ENCODE data around the gene ITGA8.
"Not testable (repeated sequence)": the region's sequence is repeated elsewhere in the genome, so short reads cannot be mapped to it uniquely, and the experiment has no call there.

Gene ITGA8

DNA sequence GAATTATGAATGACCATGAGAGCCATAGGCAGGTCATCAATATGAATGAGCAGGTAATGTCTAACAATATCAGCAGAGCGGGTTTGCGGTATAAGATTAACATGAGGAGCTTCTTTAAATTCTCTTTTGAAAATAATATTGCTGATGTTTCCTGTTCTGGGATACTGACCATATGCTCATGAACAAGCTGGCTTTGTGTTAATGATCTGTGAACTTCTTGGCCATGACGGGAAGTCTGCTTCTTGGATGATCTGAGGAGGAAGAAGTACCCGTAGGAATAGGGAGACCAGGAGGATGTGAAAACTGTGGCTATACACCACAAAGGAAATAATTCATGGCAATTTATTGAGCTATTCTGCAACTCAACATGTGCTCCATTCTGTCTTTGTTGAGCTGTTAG, 38.6 kb downstream of the ITGA8 start:
- no peak for DNase-seq (ENCODE audit: low spot score)

DNA sequence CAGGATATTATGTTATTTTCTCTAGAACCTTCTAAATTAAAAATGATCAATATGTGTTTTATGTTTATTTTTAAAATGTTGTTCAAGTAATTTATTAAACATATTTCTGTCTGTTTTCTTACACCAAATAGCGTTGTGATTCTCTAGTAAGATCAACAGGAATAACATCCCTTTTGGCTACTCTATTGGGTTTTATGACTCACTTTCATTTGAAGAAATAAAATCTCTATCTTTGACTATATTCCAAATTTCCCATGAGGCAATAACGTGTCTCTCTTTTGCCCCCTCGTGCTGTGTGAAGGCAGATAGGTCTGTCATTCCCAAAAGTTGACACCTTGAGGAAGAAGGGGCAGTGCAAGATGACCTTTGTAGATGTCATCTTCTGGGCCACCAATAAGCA, 40.9 kb downstream of the ITGA8 start:
- DNase-seq (ENCODE audit: low spot score): no peak

DNA sequence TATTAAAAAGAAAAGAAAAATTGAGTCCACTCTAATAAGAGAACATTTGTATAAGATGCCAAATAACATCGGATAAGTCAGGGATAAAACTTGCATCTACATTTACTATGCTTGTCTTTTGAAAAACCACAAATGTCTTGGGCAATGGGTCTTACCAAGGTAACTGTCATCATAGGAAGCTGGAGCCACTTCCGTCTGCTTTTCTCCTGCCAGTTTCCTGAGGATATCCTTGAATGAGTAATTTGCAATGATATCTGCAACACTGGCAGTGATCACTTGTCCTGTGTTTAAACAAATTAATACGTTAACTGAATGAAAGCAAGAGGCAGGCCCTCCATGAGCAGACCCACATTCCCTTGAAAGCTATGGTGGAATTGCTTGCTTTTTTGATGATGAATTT, 47.3 kb downstream of the ITGA8 start:
- DNase-seq (ENCODE audit: low spot score): no peak

DNA sequence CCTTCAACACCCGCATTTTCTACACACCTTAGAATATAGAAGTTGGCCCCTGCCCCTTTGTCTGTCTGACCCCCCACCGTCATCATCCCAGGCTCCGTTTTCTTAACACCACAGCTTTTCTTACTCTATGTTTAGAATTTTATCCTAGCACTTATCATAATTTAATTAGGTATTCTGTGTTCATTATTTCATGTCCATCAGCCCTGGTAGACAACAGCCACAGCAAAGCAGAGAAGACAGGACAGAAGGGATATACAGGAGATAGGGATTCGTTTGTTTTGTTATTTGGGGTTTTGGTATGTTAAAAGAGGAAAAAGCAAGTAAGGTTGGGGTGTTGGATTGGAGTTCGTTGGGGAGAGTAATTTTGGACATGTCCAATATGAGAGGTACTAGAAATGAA, 48.8 kb downstream of the ITGA8 start:
- DNase-seq (ENCODE audit: low spot score): no peak

DNA sequence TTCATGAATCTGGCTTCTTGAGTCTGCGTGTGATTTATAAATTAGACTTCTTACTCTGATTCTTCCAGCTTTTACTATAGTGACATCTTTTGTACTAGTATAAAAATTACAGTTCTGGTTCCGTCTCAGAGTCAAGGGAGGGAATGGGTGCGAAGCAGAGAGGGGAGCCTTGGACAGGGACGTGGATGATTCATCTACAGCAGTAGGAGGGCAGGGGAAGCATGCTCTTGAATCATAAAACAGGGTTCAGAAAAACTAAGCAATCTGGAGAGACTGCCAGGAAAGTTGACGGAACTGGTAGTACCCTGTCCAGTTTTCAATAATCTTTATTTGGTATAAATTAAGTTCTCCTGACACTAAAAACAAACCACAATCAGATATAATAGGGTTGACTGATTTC, 58.1 kb downstream of the ITGA8 start:
- no peak for DNase-seq (ENCODE audit: low spot score)

DNA sequence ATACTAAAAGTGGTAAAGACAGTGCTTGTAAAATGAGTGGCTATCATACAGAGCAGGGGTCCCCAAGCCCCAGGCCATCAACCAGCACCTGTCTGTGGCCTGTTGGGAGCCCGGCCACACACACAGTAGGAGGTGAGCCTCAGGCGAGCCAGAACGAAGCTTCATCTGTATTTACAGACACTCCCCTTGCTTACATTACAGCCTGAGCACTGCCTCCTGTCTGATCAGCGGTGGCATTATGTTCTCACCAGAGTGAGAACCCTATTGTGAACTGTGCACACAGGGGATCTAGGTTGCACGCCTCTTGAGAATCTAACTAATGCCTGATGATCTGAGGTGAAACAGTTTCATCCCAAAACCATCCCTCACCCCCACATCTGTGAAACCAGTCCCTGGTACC, 58.7 kb downstream of the ITGA8 start:
- no peak for DNase-seq (ENCODE audit: low spot score)

DNA sequence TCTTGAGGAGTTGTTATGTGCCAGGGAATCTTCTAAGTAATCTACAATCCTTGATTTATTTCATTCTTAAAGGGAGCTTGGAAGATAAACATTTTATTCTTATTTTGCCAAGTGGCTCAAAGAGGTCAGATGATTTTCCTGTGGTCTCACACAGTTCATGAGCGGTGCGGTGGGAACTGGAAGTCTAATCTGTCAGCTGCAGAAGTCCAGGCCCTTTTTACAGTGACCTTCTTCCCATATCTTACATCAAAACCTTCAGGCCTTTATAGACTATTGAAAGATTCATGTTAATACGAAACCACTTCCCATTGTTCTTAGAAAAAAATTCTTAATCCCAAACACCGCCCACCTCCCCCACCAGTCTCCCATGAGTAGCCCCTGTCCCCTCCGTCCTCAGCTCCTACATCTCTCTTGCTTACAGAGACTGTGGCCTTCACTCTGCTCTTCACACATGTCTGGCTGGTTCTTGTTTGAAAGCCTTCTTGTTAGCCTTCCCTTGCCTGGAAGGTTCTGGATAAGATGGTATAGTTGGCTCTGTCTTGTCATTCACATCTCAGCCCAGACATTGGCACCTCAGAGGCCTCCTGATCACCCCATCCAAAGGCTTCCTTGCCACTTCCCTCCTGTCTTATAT, 61.5 kb downstream of the ITGA8 start:
- no peak for DNase-seq (ENCODE audit: low spot score)

DNA sequence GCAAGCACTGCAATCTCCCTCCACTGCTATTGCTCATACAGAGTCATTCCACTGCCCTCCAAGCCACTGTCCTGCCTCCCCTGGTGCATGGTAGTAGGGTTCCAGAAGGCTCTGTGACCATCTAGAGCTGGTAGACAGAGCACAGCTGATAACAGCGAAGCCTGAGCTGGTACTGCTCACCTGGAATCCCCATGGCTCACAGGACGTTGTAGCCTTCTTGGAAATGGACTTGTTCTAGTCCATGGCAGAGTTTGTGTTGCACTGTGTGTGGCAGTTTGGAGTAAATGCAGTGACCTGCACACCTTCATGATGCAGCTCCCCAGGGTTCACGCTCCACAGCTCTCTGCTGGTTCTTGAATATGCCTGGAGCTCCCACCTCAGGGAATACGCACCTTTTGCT, 67.0 kb downstream of the ITGA8 start:
- DNase-seq (ENCODE audit: low spot score): no peak

DNA sequence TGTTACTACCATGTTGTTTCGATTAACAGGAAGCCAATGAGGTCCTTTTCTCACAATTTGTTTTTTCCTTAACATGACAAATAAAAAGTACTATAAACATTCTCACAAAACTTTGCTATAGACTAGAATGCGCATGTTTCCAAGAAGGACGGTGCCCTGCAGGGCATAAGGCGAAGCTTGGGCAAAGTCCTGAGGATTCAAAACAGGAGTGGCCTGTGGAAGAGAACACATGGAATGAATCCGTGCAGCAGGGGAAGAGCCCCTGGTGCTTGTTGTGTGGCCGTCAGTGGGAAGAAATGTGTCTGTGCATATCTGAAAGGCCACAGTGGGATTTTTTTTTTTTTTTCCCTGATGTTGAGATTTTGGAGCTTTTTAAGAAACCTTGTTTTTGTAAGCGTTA, 67.6 kb downstream of the ITGA8 start:
- DNase-seq (ENCODE audit: low spot score): no peak

DNA sequence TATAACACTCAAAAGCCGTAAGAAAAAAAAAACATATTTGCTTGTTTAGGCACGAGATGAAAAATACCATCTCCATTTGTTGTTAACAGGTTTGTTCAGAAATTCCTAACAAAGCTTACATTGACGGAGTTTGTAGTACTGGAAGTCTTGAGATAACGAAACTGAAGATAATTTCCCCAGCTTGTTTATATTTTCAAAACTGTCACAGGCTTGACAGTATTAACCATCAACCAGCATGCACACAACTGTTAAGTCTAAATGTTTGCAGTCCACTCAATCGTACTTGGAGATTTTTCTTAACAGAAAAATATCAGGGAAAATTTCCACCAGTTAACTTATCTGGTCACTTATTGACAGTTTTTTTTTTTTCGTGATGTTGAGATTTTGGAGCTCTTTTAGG, 68.5 kb downstream of the ITGA8 start:
- no peak for DNase-seq (ENCODE audit: low spot score)

DNA sequence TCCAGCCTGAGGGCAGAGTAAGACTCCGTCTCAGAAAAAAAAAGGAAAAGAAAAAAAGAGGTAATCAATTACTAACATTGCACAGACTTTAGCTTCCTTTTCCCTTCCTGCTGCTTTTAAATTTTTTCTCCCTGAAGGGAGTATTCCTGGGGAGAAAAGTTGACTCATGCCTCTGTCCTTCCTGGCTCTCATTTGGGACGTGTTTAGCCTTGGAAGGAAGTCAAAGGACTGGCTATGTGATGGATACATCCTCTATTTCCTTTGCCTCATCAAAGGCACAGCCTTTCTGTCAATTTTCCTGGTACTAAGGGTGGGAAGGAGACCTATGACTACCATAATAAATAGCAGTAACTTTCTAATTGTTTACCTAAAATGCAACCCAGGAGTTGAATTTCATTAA, 77.6 kb downstream of the ITGA8 start:
- DNase-seq (ENCODE audit: low spot score): no peak

DNA sequence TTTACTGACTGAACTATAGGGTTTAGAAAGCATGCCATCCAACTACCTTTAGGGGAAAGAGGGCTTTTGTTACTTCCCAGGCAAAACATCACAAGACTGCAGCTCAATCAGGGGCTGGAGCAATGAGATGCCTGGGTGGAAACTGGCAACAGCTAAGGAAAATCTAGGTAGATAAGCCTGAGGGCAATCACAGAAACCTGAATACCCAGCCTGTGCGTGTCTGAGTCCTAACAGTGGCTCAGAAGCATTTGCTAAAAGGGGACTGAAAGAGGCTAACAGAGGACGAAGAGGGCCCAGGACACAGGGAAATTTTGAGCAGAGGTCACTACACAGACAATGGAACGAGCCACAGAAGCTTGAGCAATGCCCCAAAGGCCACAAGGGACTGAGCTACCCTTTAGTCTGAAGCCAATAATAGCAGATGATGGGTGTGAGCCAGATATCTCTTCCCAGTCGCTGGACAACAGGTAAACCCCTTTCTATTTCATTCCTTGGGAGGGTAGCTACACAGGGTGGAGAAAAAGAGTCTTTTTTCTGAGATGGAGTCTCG, 79.1 kb downstream of the ITGA8 start:
- no peak for DNase-seq (ENCODE audit: low spot score)

DNA sequence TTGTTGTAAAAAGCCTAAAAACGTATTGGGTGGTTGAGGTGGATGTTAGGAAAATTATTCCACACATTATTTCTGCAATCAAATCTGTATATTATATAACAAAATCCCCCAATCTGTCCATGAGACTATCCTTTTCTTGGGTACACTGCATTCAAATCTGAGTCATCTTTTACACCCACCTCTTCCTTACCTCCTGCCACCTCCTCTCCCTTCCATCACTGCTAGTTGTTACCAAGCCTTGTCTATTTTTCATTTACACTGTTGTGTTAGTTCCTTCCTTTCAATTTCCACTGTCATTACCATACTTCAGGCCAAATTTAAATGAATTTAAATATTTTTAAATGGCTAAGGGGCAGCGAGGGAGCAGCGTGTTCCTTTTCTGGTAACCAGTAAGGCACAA, 83.3 kb downstream of the ITGA8 start:
- DNase-seq (ENCODE audit: low spot score): no peak

DNA sequence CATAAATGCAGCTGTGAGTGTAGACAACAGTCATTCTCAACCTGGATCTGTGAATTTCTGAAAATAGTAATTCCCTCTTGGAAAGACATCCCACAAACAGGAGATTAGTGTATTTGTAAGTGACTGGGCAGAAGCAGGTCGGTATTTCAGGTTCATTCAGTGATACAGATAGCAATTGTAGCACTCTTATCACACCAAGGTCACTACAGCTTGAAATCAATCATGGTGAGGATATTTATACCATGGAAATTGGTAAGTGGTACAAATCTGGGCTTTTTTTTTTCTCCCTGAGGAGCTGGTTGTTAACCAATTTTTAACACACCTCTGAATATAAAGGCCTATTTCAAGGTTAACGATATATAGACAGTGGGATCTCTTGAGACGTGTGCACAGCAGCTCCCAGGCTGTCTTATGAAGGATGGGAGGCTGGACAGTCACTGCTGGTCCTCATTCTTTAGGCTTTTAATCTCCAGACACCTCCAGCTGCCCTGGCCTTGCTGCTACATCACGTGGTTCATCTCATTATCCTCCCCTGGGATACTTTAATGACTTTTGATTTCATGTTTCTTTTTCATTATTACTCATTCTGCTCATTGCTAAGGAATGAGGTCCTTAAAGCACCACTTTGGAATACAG, 87.1 kb downstream of the ITGA8 start:
- no peak for DNase-seq (ENCODE audit: low spot score)

DNA sequence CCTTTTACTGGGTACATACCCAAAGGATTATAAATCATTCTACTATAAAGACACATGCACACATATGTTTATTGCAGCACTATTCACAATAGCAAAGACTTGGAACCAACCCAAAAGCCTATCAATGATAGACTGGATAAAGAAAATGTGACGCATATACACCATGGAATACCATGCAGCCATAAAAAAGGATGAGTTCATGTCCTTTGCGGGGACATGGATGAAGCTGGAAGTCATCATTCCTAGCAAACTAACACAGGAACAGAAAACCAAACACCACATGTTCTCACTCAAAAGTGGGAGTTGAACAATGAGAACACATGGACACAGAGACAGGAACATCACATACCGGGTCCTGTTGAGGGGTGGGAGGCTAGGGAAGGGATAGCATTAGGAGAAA, 88.5 kb downstream of the ITGA8 start:
- DNase-seq (ENCODE audit: low spot score): not testable (repeated sequence)

DNA sequence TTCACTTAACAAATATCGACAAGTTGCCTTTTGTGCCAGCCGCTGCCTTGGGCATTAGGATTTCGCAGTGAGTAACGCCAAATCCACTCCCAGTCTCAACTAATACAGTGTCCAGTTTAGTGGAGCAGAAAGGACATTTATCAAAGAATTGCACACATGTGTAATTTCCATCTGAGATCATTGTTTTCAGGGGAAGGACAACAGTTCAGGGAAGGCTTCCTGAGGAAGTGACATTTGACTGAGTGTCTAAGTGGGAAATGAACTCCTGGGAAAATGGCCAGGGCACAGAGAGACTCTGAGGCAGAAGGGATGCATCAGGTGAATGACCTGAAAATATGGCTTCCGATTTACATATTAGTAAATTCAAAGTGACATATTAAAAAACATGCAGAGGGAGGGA, 89.4 kb downstream of the ITGA8 start:
- DNase-seq (ENCODE audit: low spot score): no peak

DNA sequence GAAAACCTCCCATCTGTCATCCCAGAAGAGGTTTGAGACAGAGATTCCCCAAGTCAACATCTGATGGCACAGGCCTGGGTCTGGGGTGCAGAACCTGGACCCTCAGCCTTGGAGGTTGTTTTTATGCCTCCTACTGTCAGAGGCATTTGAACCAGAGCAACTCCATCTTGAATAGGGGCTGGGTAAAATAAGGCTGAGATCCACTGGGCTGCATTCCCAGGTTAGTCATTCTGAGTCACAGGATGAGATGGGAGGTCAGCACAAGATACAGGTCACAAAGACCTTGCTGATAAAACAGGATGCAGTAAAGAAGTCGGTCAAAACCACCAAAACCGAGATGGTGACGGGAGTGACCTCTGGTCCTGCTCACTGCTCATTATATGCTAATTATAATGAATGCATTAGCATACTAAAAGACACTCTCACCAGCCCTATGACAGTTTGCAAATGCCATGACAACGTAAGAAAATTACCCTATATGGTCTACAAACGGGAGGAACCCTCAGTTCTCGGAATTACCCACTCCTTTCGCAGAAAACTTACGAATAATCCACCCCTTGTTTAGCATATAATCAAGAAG, 92.0 kb downstream of the ITGA8 start:
- DNase-seq (ENCODE audit: low spot score): no peak

DNA sequence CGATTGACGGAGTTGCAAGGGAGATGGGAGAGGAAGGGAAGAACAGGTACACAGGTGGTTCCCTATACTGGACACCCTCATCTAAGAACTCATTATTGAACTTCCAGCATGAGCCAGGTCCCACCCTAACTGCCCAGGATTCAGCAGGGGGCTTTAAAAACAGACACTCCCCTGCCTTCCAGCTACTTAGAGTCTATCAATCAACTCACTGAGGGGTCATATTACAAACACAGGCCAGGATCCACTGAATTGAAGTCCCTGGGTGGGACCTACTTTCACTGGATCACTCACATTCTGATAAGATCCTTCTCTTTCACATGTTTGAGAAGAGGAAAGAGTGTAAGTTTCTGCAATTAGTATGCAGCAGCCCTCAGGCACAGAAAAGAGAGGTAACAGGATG, 92.8 kb downstream of the ITGA8 start:
- DNase-seq (ENCODE audit: low spot score): no peak

DNA sequence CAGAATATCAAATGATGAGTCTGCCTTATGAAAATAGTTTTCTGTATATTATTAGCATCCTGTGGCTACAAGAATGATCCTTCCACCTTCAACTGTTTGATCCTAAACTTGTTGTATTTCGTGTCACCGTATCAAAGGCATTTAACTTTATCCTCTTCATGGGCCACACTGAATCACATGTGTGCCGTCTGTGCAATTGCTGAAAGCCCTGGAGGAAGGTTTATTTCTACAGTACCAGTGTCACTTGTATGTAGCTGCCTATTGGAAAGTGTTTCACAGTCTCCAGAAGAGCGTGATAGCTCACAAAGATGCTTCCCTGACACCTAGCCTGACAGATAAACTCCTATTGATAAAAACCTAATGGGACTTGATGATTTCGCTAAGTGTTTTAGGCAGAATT, 94.5 kb downstream of the ITGA8 start:
- DNase-seq (ENCODE audit: low spot score): no peak

DNA sequence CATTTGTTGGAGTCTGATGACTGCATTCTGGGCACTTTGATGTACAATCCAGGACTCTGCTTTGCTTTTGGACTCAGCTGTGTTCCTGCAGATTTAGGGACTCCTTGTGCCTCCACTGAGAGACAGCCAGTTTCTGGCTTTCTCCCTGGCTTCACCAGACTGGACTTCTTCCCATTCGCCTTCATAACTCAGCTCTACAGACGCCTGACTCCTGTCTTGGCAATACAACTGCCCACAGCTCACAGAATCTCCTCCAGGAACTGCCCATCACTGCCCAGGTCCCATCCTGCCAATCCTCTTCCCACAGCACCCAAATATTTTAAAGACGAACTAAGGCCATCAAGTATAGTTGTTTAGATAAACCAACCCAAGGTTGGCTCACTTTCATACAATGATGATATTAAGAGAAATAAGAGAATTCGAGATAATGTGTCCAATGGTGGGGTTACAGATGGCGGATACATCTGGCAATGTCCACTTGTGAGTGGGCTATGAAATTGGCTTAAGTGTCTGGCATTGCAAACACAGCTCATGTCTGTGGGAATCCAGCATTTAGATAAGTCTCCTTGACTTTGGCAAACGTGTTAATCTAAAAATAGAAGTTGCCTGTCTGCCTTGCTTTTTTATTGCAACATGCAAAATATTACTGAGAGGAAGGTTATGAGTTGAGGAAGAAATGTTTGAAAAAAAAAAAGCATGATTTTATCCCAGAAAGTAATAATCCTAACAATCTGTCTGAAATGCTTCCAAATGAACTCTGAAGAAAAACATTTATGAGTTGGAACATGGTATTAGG, 95.1 kb downstream of the ITGA8 start:
- DNase-seq (ENCODE audit: low spot score): no peak

DNA sequence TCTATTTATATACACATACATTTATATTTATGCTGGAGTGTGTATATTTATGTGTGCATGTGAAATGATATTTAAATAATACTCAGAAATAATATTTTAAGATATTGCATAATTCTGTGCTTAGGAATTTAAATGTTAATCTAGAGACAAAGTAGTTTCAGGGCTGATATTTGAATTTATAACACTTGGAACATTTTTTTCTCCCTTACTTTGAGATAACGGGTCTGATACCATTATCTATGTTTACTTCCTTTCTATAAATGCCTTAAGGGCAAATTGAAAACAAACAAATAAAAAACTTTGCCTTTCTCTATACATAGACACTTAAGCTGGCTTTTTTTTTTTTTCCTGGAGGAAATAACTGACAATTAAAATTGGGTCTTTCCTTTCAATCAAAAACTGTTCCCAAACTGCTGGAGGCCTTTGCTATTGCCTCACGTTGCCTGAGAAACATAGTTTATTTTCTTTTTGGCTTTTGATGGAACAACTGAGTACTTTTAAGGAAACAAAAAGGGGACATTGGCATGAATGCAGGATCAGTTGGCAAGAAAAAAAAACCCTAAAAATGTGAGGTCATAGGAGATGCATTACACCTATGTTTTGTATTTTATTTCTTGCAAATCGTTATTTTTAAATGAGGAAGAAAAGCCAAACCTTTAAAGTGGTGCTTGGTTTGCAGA, 98.7 kb downstream of the ITGA8 start:
- DNase-seq (ENCODE audit: low spot score): no peak

DNA sequence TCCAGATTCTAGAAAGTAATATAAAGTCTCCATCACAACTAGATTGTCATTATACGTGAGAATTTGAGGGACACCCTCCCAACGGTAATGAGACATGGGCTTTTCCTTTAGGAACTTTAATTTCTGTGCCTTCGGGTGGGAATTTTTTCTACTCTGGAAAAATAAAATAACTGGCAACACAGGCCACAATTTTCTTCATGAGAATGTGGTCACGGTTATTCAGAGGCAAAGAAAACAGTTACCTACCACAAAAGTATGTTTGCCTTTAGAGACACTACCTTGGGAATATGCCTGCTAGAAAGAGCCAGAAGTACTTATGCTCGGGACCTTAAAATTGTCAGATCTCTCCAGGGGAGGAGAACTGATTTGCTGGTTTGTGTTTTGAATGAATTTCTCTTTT, 99.4 kb downstream of the ITGA8 start:
- no peak for DNase-seq (ENCODE audit: low spot score)
